Endothelial cell of umbilical vein (primary cell): ENCODE measurements around the gene PKNOX2. TPM values are rescaled to one million over a fixed set of nuclear protein-coding genes. Genes with fewer than 3 reads are reported as not detected.

ENCODE experiments used
- BruUV-seq: library from RNA; stranded (reverse); fragments of 400-500 nt; replicated peaks from 2 replicates; lab custom pipeline; 2021; lab: Mats Ljungman, UMichigan
- CTCF ChIA-PET: fragments of 300-600, 350-600 bp; sonication (Branson Sonifier 250); formaldehyde crosslinking; loops from one replicate; lab custom pipeline; 2021; ENCODE audit warnings: antibody characterized with exemption, inconsistent platforms; lab: Charles Lee
- POLR2A ChIA-PET: fragments of 300-600, 350-600 bp; sonication (Branson Sonifier 250); formaldehyde crosslinking; loops from one replicate; lab custom pipeline; 2021; ENCODE audit warnings: antibody characterized with exemption, inconsistent platforms; lab: Charles Lee
- DNase-seq: peaks from one replicate; pipeline ENCODE4 v3.0.0-alpha.2; 2011; ENCODE audit warnings: low read depth, low spot score
- FAIRE-seq: peaks from 2 replicates; lab custom pipeline; 2011; peaks lifted over from hg19 to GRCh38; lab: Jason Lieb, UNC
- H2AFZ ChIP-seq: 2 replicates; pipeline ENCODE4 v1.6.0; 2012; ENCODE audit warnings: low read depth, low read length, control low read depth, inconsistent platforms
- H3K27ac ChIP-seq: 2 replicates; pipeline ENCODE4 v1.5.1; 2011; ENCODE audit warnings: low read depth, mild to moderate bottlenecking, control low read depth, low read length, moderate library complexity; ENCODE audit not compliant: insufficient read depth
- H3K27me3 ChIP-seq, 2 experiments: 2 replicates each; pipeline versions ENCODE4 v1.6.0 to v1.6.1; 2011; ENCODE audit warnings: low read length in 2 of 2, mixed read lengths in 1 of 2; ENCODE audit not compliant: control insufficient read depth in 2 of 2, insufficient read depth in 2 of 2
- H3K36me3 ChIP-seq, 2 experiments: 2 replicates in 1 of 2; 3 replicates in 1 of 2; pipeline ENCODE4 v1.5.1; 2011; ENCODE audit warnings: low read length in 2 of 2, mild to moderate bottlenecking in 1 of 2, moderate library complexity in 1 of 2; ENCODE audit not compliant: control insufficient read depth in 2 of 2, insufficient read depth in 2 of 2; ENCODE audit errors: extremely low read depth in 1 of 2
- H3K4me1 ChIP-seq: 3 replicates; pipeline ENCODE4 v1.5.1; 2011; ENCODE audit warnings: mild to moderate bottlenecking, low read length; ENCODE audit not compliant: control insufficient read depth, insufficient read depth; ENCODE audit errors: extremely low read depth
- H3K4me2 ChIP-seq: 2 replicates; pipeline ENCODE4 v1.6.1; 2011; ENCODE audit warnings: low read length, control low read depth, mixed read lengths; ENCODE audit not compliant: insufficient read depth
- H3K4me3 ChIP-seq, 3 experiments: fragments of 200-600 bp in 1 of 3; sonication (generic), shearing (Covaris generic) in 1 of 3; replicated peaks in 1 of 3; 2 replicates each; pipeline ENCODE4 v1.5.1; 2011 to 2016; ENCODE audit warnings: control low read depth in 3 of 3, low read length in 3 of 3, mild to moderate bottlenecking in 2 of 3, inconsistent platforms in 1 of 3, low read depth in 1 of 3, moderate library complexity in 1 of 3; ENCODE audit not compliant: insufficient read depth in 1 of 3
- H3K79me2 ChIP-seq: 2 replicates; pipeline ENCODE4 v1.6.0; 2012; ENCODE audit warnings: low read length, inconsistent platforms; ENCODE audit not compliant: control insufficient read depth, insufficient read depth
- H3K9ac ChIP-seq: replicated peaks from 2 replicates; pipeline ENCODE3; 2011; ENCODE audit warnings: low read length, control low read depth; ENCODE audit not compliant: insufficient read depth; ENCODE audit errors: extremely low read depth
- H3K9me1 ChIP-seq: replicated peaks from 3 replicates; pipeline ENCODE4 v1.6.0; 2011; ENCODE audit warnings: mild to moderate bottlenecking, low read length; ENCODE audit not compliant: control insufficient read depth, insufficient read depth; ENCODE audit errors: extremely low read depth
- H3K9me3 ChIP-seq: replicated peaks from 2 replicates; pipeline ENCODE4 v1.5.1; 2012; ENCODE audit warnings: low read length, inconsistent platforms; ENCODE audit not compliant: control insufficient read depth, insufficient read depth
- H4K20me1 ChIP-seq: replicated peaks from 2 replicates; pipeline ENCODE3; 2011; ENCODE audit warnings: mild to moderate bottlenecking, low read length; ENCODE audit not compliant: control insufficient read depth, insufficient read depth; ENCODE audit errors: extremely low read depth
- CTCF ChIP-seq, 2 donors: IDR thresholded peaks; 1 replicate in 1 of 2; 2 replicates in 1 of 2; pipeline ENCODE4 v1.5.1; 2011; ENCODE audit warnings: low read length in 2 of 2, mild to moderate bottlenecking in 2 of 2, moderate library complexity in 2 of 2, control low read depth in 1 of 2, inconsistent platforms in 1 of 2, low read depth in 1 of 2; ENCODE audit not compliant: insufficient read depth in 1 of 2; ENCODE audit errors: extremely low read depth in 1 of 2
- EZH2 ChIP-seq: IDR thresholded peaks from 2 replicates; pipeline ENCODE4 v1.6.1; 2012; ENCODE audit warnings: borderline replicate concordance, low read depth, mild to moderate bottlenecking, moderate library complexity, low read length, inconsistent platforms; ENCODE audit not compliant: severe bottlenecking
- FOS ChIP-seq: IDR thresholded peaks from 2 replicates; pipeline ENCODE4 v1.6.1; 2011; ENCODE audit warnings: mild to moderate bottlenecking, low read length, moderate library complexity, borderline replicate concordance; ENCODE audit not compliant: insufficient read depth
- GATA2 ChIP-seq: IDR thresholded peaks from 2 replicates; pipeline ENCODE4 v1.7.0; 2011; ENCODE audit warnings: low read depth, mild to moderate bottlenecking, moderate library complexity, mixed read lengths, low read length; ENCODE audit not compliant: insufficient read length, insufficient read depth
- JUN ChIP-seq: IDR thresholded peaks from 2 replicates; pipeline ENCODE4 v1.6.1; 2011; ENCODE audit warnings: borderline replicate concordance, low read depth; ENCODE audit not compliant: insufficient read length, insufficient read depth
- MAX ChIP-seq: IDR thresholded peaks from 2 replicates; pipeline ENCODE4 v1.6.1; 2011; ENCODE audit not compliant: insufficient read depth, insufficient read length
- MYC ChIP-seq: IDR thresholded peaks from one replicate; pipeline ENCODE4 v1.6.1; 2011; ENCODE audit warnings: mild to moderate bottlenecking, low read depth, low read length
- POLR2A ChIP-seq: IDR thresholded peaks from 2 replicates; pipeline ENCODE4 v1.6.1; 2012; ENCODE audit warnings: low read depth, mild to moderate bottlenecking, control low read depth, low read length
- POLR2AphosphoS5 ChIP-seq: IDR thresholded peaks from 2 replicates; pipeline ENCODE4 v1.6.1; 2012; ENCODE audit warnings: low read depth, mild to moderate bottlenecking, control low read depth, low read length, moderate library complexity; ENCODE audit not compliant: insufficient read depth
- dilution Hi-C: fragments of 300-500 bp; cut with MboI; formaldehyde crosslinking; loops from one replicate; pipeline ENCODE4 v1.15.0; 2019; ENCODE audit warnings: low sequenced_read_pairs; ENCODE audit not compliant: extremely low pct_ligation_motif_present
- intact Hi-C: fragments of 100-400 bp; cut with micrococcal nuclease; formaldehyde crosslinking; loops from one replicate; pipeline ENCODE4 v1.10.0; 2022
- polyA plus RNA-seq, 4 experiments: library from polyadenylated mRNA; depleted of rRNA in 3 of 4; stranded (reverse) in 3 of 4; unstranded in 1 of 4; fragments of >200 nt; gene quantifications; 2 replicates each; pipeline versions ENCODE4 v1.2.1 to v1.2.3, GENCODE V29; 2011 to 2012; ENCODE audit warnings: missing spikeins in 1 of 4
- total RNA-seq: library from RNA; stranded (reverse); gene quantifications from 2 replicates; pipeline ENCODE4 v1.2.3, GENCODE V29; 2021

Gene PKNOX2
- total and polyA plus RNA-seq, 2 donors (not counting 3 experiments of a cell fraction or from before 2014, with no cell fraction given) = 0.11 to 0.91 TPM

GRCh38 chr11:125129316-125129993, 35.1 kb upstream of the PKNOX2 start:
- CTCF ChIA-PET = interaction anchor here (0.9 to 1.7 kb wide), 2 partner anchors 34 to 39 kb away, joined by 3 to 5 read pairs; no protein-coding TSS in a partner anchor
- H3K4me1 ChIP-seq = no peaks in the 10 kb centered on the region
- no peak overlapping the region for H3K4me2 ChIP-seq
- no peak overlapping the region for H3K4me3 ChIP-seq
- H3K9me3 ChIP-seq = no peaks in the 10 kb centered on the region
- BruUV-seq = no TSS peak
- H4K20me1 ChIP-seq = no peaks in the 10 kb centered on the region
- no peaks in the 10 kb centered on the region for H3K36me3 ChIP-seq
- no peak overlapping the region for H3K9ac ChIP-seq
- no peak for FAIRE-seq
- no peaks in the 10 kb centered on the region for H3K9me1 ChIP-seq
- TF ChIP-seq MAX = no peak
- TF ChIP-seq JUN = no peak
- TF ChIP-seq GATA2 = no peak
- TF ChIP-seq EZH2 = no peak
- TF ChIP-seq POLR2A = no peak
- no peak for TF ChIP-seq FOS
- dilution Hi-C loops = no loop called here
- H2AFZ ChIP-seq = peak overlapping the region; percentile 6
- H3K27ac ChIP-seq = no peak overlapping the region
- H3K79me2 ChIP-seq = no peaks in the 10 kb centered on the region
- POLR2A ChIA-PET = no interaction called here
- intact Hi-C loops = no loop called here
- H3K27me3 ChIP-seq = peaks cover 16 to 17% of the 10 kb centered on the region in 2 experiments
- DNase-seq = no peak

- CTCF ChIA-PET = interaction anchor here (1.3 to 1.8 kb wide), 2 partner anchors 7 to 10 kb away, joined by 5 to 9 read pairs; no protein-coding TSS in a partner anchor
- no TSS peak for BruUV-seq
- dilution Hi-C loops = no loop called here
Observed at GRCh38 chr11:125132071-125132470, 32.5 kb upstream of the PKNOX2 start.

More at GRCh38 chr11:125132071-125132470, 32.5 kb upstream of the PKNOX2 start:
- no peaks in the 10 kb centered on the region for H3K9me1 ChIP-seq
- FAIRE-seq (no peak), DNase-seq (no peak)
- no peaks in the 10 kb centered on the region for H4K20me1 ChIP-seq
- H3K27me3 ChIP-seq = peaks cover 10 to 21% of the 10 kb centered on the region in 2 experiments
- TF ChIP-seq CTCF (IDR thresholded peaks at IDR 0.05; ENCODE audit: extremely low read depth in 1 of 2, insufficient read depth in 1 of 2, low read depth in 1 of 2, low read length in 2 of 2) (no peak), MYC (no peak), FOS (no peak), JUN (no peak), POLR2A (no peak), POLR2AphosphoS5 (no peak)
- no peak overlapping the region for H3K9ac ChIP-seq
- H3K4me3 ChIP-seq = no peak overlapping the region
- H3K79me2 ChIP-seq = no peaks in the 10 kb centered on the region
- H2AFZ ChIP-seq = no peak overlapping the region
- H3K4me2 ChIP-seq = no peak overlapping the region
- no peaks in the 10 kb centered on the region for H3K4me1 ChIP-seq
- intact Hi-C loops = no loop called here
- no peaks in the 10 kb centered on the region for H3K36me3 ChIP-seq
- no peaks in the 10 kb centered on the region for H3K9me3 ChIP-seq
- H3K27ac ChIP-seq = no peak overlapping the region
- POLR2A ChIA-PET = no interaction called here
